GM19468 (cell line): Measurements from ENCODE around the gene RDM1.
"Not testable (repeated sequence)": the region's sequence is repeated elsewhere in the genome, so short reads cannot be mapped to it uniquely, and the experiment has no call there.

Experiments
- ATAC-seq: cut with Tn5 transposase; IDR thresholded peaks from one replicate; pipeline ENCODE4 v1.9.1; 2021; ENCODE audit warnings: mild to moderate bottlenecking, moderate library complexity, moderate number of reproducible peaks; ENCODE audit not compliant: unreplicated experiment; ENCODE audit errors: extremely low read depth

Gene RDM1

GRCh38 chr17:35930211-35931065 lies at the start of gene RDM1:
Gene RDM1, minus strand, starts transcription at chr17:35930773. Its CDS starts 46 bp downstream, at chr17:35930727.
- no peak for ATAC-seq

- no peak for ATAC-seq
These were observed 47.8 kb upstream of the RDM1 start for GRCh38 chr17:35978346-35978745.

GRCh38 chr17:35977509-35977908 lies 46.9 kb upstream of the RDM1 start:
- ATAC-seq = no peak

GRCh38 chr17:35973333-35974260 lies 43.0 kb upstream of the RDM1 start:
- ATAC-seq = no peak

GRCh38 chr17:35972945-35973332 lies 42.4 kb upstream of the RDM1 start:
- ATAC-seq = no peak

- ATAC-seq = no peak
These were observed 42.0 kb upstream of the RDM1 start for GRCh38 chr17:35972535-35972934.

GRCh38 chr17:35972066-35972465 lies 41.5 kb upstream of the RDM1 start:
- no peak for ATAC-seq

GRCh38 chr17:35969558-35970380 lies 39.2 kb upstream of the RDM1 start:
- ATAC-seq = no peak

GRCh38 chr17:35968520-35969054 lies 38.0 kb upstream of the RDM1 start:
- no peak for ATAC-seq

- ATAC-seq = no peak
These were observed 34.7 kb upstream of the RDM1 start for GRCh38 chr17:35965272-35965671.

GRCh38 chr17:35963663-35964062 lies 33.1 kb upstream of the RDM1 start:
- no peak for ATAC-seq

GRCh38 chr17:35953720-35954119 lies 23.1 kb upstream of the RDM1 start:
- no peak for ATAC-seq

GRCh38 chr17:35949401-35949800 lies 18.8 kb upstream of the RDM1 start:
- no peak for ATAC-seq

GRCh38 chr17:35948092-35948491 lies 17.5 kb upstream of the RDM1 start:
- ATAC-seq = no peak

GRCh38 chr17:35947156-35947585 lies 16.6 kb upstream of the RDM1 start:
- ATAC-seq = no peak

- no peak for ATAC-seq
These were observed 13.6 kb upstream of the RDM1 start for GRCh38 chr17:35944151-35944550.

- ATAC-seq = no peak
These were observed 13.0 kb upstream of the RDM1 start, which contains the start of gene LYZL6 for GRCh38 chr17:35943537-35943936. Gene LYZL6, minus strand, starts transcription at chr17:35943713. Its CDS starts 4,357 bp downstream, at chr17:35939356.

GRCh38 chr17:35942588-35943186 lies 12.1 kb upstream of the RDM1 start:
- ATAC-seq = no peak

GRCh38 chr17:35938492-35938891 lies 7.9 kb upstream of the RDM1 start:
- ATAC-seq = not testable (repeated sequence)
